Measurements from ENCODE around the gene MASP1. TPM values are rescaled to one million over a fixed set of nuclear protein-coding genes. Genes with fewer than 3 reads are reported as not detected.

The MASP1 gene
- total and polyA plus RNA-seq, 12 donors: 0.72 to 19.5 (median 4.9) TPM

DNA sequence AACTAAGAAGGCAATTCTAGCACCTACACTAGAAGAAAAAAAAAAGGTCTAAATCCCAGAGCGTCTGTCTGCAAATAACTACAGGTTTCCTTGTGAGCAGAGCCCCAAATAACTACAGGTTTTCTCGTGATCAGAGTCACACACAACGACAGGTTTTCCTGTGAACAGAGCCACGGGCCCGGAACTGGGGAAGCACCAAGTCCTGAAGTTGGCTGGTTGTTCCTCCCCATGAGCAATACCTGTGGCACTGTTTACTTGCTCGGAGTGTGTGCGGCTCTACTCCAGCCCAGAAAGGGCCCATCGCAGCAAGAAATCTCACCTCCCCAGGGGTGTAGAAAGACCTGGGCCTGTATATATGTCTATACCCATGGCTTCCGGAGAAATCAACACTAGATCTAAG is 644 bp upstream of the MASP1 start:
- Histone ChIP-seq H3K4me1 (replicated peaks in 1 of 2) (peaks cover 0 to 15% of the 10 kb centered on the region in 2 donors), H3K4me3 (no peak overlapping the region), H3K9me3 (replicated peaks in 1 of 3) (no peaks in the 10 kb centered on the region), H3K36me3 (replicated peaks in 1 of 2) (no peaks in the 10 kb centered on the region), H3K27me3 (no peaks in the 10 kb centered on the region), H3K27ac (no peak overlapping the region)
- WGBS, 4 donors: 77 to 87% (median 81%) methylated on average over 7 to 9 of the region's 9 CpGs
- no peak for DNase-seq
- TF ChIP-seq POLR2A (IDR thresholded peaks at IDR 0.05) (no peak), CTCF (IDR thresholded peaks at IDR 0.05) (no peak)
- intact Hi-C loops (cut with DNase I): no loop called here

DNA sequence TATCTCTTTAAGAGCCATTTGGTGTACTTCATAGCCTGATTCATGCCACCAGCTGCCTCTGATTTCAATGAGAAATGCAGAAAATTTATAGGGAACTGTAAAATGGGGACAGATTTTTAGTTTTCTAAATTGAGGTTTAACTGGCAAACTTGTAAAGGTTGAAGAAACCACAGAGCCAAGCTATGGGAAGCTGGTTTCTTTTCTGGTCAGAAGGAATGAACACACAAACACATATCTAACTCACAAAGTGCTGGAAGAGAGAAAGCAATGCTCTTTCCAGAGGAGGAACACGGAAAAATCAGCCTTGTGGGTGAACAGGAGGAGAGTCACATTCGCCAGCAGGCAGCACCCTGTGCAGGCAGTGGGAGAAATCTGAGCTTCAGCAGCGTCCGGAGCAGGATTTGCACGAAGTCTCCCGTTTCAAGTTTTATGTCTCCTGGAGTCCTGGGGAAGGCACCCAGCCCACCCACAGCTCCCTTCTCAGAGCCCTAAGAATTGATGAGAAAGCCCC is 481 bp downstream of the MASP1 start:
- WGBS, 4 donors: 4 to 18% (median 13%) methylated on average over 6 of the region's 6 CpGs
- DNase-seq: peak in 1 of 7 donors; percentile 22
- H3K36me3 ChIP-seq (replicated peaks in 1 of 2): no peaks in the 10 kb centered on the region
- H3K4me3 ChIP-seq: peak overlapping the region in 1 of 4 donors; percentile 17
- intact Hi-C loops (cut with DNase I): no loop called here
- H3K27me3 ChIP-seq: no peaks in the 10 kb centered on the region
- no peak for TF ChIP-seq CTCF (IDR thresholded peaks at IDR 0.05)
- TF ChIP-seq POLR2A (IDR thresholded peaks at IDR 0.05): no peak
- H3K9me3 ChIP-seq (replicated peaks in 1 of 3): no peaks in the 10 kb centered on the region
- H3K27ac ChIP-seq: no peak overlapping the region
- H3K4me1 ChIP-seq (replicated peaks in 1 of 2): peaks cover 0 to 15% of the 10 kb centered on the region in 2 donors

GRCh38 chr3:187290503-187290902 is 1.0 kb downstream of the MASP1 start:
- H3K4me3 ChIP-seq: no peak overlapping the region
- H3K36me3 ChIP-seq (replicated peaks in 1 of 2): no peaks in the 10 kb centered on the region
- no peaks in the 10 kb centered on the region for H3K9me3 ChIP-seq (replicated peaks in 1 of 3)
- TF ChIP-seq POLR2A (IDR thresholded peaks at IDR 0.05): no peak
- TF ChIP-seq CTCF (IDR thresholded peaks at IDR 0.05): no peak
- no peak for DNase-seq
- no peak overlapping the region for H3K27ac ChIP-seq
- intact Hi-C loops (cut with DNase I): no loop called here
- peaks cover 0 to 15% of the 10 kb centered on the region in 2 donors for H3K4me1 ChIP-seq (replicated peaks in 1 of 2)
- no peaks in the 10 kb centered on the region for H3K27me3 ChIP-seq
- 56 to 81% (median 74%) methylated on average over 1 of the region's 1 CpG for WGBS, 4 donors

DNA sequence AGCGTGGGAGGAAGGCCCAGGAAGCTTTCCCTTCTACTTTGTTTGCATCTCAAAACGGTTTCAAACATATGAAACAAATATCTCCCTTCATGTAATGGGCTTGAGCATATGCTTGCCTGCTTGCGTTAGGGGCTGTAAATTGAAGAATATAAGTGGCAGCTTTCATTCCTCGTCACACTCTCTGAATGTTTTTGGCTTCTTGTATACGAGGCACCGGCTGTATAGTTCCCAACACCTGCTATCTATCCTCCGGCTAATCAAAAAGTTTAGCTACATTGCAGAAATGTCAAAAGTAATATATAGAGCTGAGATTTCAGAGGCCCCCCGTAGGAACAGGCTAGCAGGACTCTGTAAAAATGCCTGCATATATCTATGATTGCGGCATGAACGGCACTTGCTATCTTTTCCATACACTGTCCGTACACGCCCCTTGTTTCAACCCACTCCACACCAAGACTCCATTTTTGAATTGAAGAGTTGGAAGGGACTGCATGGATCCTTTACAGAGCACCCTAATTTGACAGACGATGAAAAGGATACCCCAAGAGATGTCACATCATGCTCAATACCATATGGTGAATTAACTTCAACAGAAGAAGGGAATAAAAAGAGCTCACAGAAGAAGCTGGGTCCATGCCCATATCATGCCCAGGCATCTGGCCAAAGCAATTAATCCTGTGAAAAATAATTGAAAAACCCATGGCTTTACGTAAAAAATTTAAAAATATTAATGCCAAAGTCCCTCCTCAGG is 2.5 kb downstream of the MASP1 start:
- WGBS, 4 donors: 73 to 83% (median 81%) methylated on average over 13 to 14 of the region's 14 CpGs
- intact Hi-C loops (cut with DNase I): no loop called here
- Histone ChIP-seq H3K4me1 (replicated peaks in 1 of 2) (peaks cover 0 to 15% of the 10 kb centered on the region in 2 donors), H3K36me3 (replicated peaks in 1 of 2) (no peaks in the 10 kb centered on the region), H3K27me3 (no peaks in the 10 kb centered on the region), H3K27ac (no peak overlapping the region), H3K9me3 (replicated peaks in 1 of 3) (no peaks in the 10 kb centered on the region), H3K4me3 (no peak overlapping the region)
- no peak for TF ChIP-seq POLR2A (IDR thresholded peaks at IDR 0.05)
- no peak for TF ChIP-seq CTCF (IDR thresholded peaks at IDR 0.05)
- no peak for DNase-seq
